ENCODE measurements around the gene RAB15.

RAB15 gene

GRCh38 chr14:64899958-64900357 lies 72.2 kb downstream of the RAB15 start:
- DNase-seq, result no peak
